HG03432 (cell line): ENCODE results near the gene ATP2C1.
"Not testable (repeated sequence)": the region's sequence is repeated elsewhere in the genome, so short reads cannot be mapped to it uniquely, and the experiment has no call there.

Experiments
- ATAC-seq: cut with Tn5 transposase; IDR thresholded peaks from one replicate; pipeline ENCODE4 v1.9.1; 2021; ENCODE audit warnings: mild to moderate bottlenecking, moderate library complexity; ENCODE audit not compliant: unreplicated experiment

ATP2C1 gene

GRCh38 chr3:130972592-130972991 is 78.7 kb downstream of the ATP2C1 start:
- ATAC-seq, result not testable (repeated sequence)

- no peak for ATAC-seq
These were observed 79.5 kb downstream of the ATP2C1 start for GRCh38 chr3:130973406-130973805.

- ATAC-seq, result no peak
These were observed 80.3 kb downstream of the ATP2C1 start for GRCh38 chr3:130974201-130974600.

GRCh38 chr3:130975251-130975650 is 81.4 kb downstream of the ATP2C1 start:
- no peak for ATAC-seq

GRCh38 chr3:130976706-130977105 is 82.8 kb downstream of the ATP2C1 start:
- ATAC-seq, result no peak

- no peak for ATAC-seq
These were observed 85.2 kb downstream of the ATP2C1 start for GRCh38 chr3:130979117-130979516.

GRCh38 chr3:130981469-130981868 is 87.6 kb downstream of the ATP2C1 start:
- no peak for ATAC-seq

GRCh38 chr3:130990282-130990681 is 96.4 kb downstream of the ATP2C1 start:
- no peak for ATAC-seq

GRCh38 chr3:130991126-130991525 is 97.2 kb downstream of the ATP2C1 start:
- ATAC-seq, result no peak

GRCh38 chr3:130992344-130992743 is 98.5 kb downstream of the ATP2C1 start:
- ATAC-seq, result no peak

- no peak for ATAC-seq
These were observed 103.4 kb downstream of the ATP2C1 start for GRCh38 chr3:130997289-130997688.

- ATAC-seq, result no peak
These were observed 107.2 kb downstream of the ATP2C1 start for GRCh38 chr3:131001071-131001470.

GRCh38 chr3:131004603-131005002 is 110.7 kb downstream of the ATP2C1 start:
- ATAC-seq, result no peak

- ATAC-seq, result no peak
These were observed 113.4 kb downstream of the ATP2C1 start for GRCh38 chr3:131007256-131007655.

GRCh38 chr3:131007782-131008181 is 113.9 kb downstream of the ATP2C1 start:
- no peak for ATAC-seq

GRCh38 chr3:131008326-131008725 is 114.4 kb downstream of the ATP2C1 start:
- ATAC-seq, result no peak

- no peak for ATAC-seq
These were observed 115.8 kb downstream of the ATP2C1 start for GRCh38 chr3:131009698-131010097.

GRCh38 chr3:131018970-131019369 is 125.1 kb downstream of the ATP2C1 start:
- no peak for ATAC-seq

GRCh38 chr3:131020122-131020693 is 126.3 kb downstream of the ATP2C1 start:
- peak; percentile 59 for ATAC-seq

GRCh38 chr3:131025539-131025938 is 131.7 kb downstream of the ATP2C1 start:
- no peak for ATAC-seq

- peak; percentile 99 for ATAC-seq
These were observed 132.7 kb downstream of the ATP2C1 start, which contains the start of the genes ASTE1 and NEK11 for GRCh38 chr3:131026321-131027151. ASTE1 (minus strand) TSS chr3:131026825; CDS start chr3:131025306, 1,519 bp downstream. NEK11 (plus strand) TSS chr3:131026877; CDS start chr3:131029709, 2,832 bp downstream.

GRCh38 chr3:131028844-131029243 is 135.0 kb downstream of the ATP2C1 start:
- no peak for ATAC-seq
